Panc1 (cell line): ENCODE measurements around the gene SFRP5. TPM values are rescaled to one million over a fixed set of nuclear protein-coding genes. Genes with fewer than 3 reads are reported as not detected.

ENCODE experiments used
- ATAC-seq: fragments of 200-7000 bp; cut with Tn5 transposase; 2 replicates; pipeline ENCODE4 v1.9.1; 2020; ENCODE audit warnings: mild to moderate bottlenecking, moderate library complexity
- BruUV-seq: library from RNA; stranded (reverse); fragments of 400-500 nt; replicated peaks from 2 replicates; lab custom pipeline; 2021; lab: Mats Ljungman, UMichigan
- CTCF ChIA-PET: fragments of 300-600 bp; sonication (Branson Sonifier 250); formaldehyde crosslinking; loops from one replicate; lab custom pipeline; 2022; ENCODE audit warnings: antibody characterized with exemption; lab: Charles Lee
- POLR2A ChIA-PET: fragments of 300-600 bp; sonication (Branson Sonifier 250); formaldehyde crosslinking; loops from one replicate; lab custom pipeline; 2022; ENCODE audit warnings: antibody characterized with exemption; lab: Charles Lee
- DNase-seq: peaks from one replicate; pipeline ENCODE4 v3.0.0-alpha.2; 2010; ENCODE audit warnings: low read depth, low spot score
- H3K27ac ChIP-seq: 2 replicates; pipeline ENCODE4 v1.5.1; 2011; ENCODE audit warnings: mild to moderate bottlenecking, low read length, inconsistent platforms
- H3K27me3 ChIP-seq: fragments of 200-500 bp; sonication (Bioruptor generic); 2 replicates; pipeline ENCODE4 v1.6.0; 2014; ENCODE audit warnings: low read length, inconsistent platforms; ENCODE audit not compliant: control insufficient read depth, insufficient read depth
- H3K36me3 ChIP-seq: fragments of 200-500 bp; sonication (Bioruptor generic); 2 replicates; pipeline ENCODE4 v1.5.1; 2014; ENCODE audit warnings: inconsistent platforms, mild to moderate bottlenecking, low read length, moderate library complexity; ENCODE audit not compliant: control insufficient read depth, insufficient read depth
- H3K4me1 ChIP-seq: 2 replicates; pipeline ENCODE4 v1.5.1; 2011; ENCODE audit warnings: inconsistent platforms, mild to moderate bottlenecking, low read length, moderate library complexity; ENCODE audit not compliant: control insufficient read depth, insufficient read depth
- H3K4me3 ChIP-seq, 2 experiments: 2 replicates each; pipeline ENCODE4 v1.5.1; 2011 to 2012; ENCODE audit warnings: low read depth in 2 of 2, low read length in 2 of 2, mild to moderate bottlenecking in 2 of 2, inconsistent platforms in 1 of 2, moderate library complexity in 1 of 2
- H3K9me3 ChIP-seq: fragments of 200-500 bp; sonication (Bioruptor generic); 2 replicates; pipeline ENCODE4 v1.5.1; 2014; ENCODE audit warnings: low read depth, mild to moderate bottlenecking, inconsistent platforms, low read length, moderate library complexity; ENCODE audit not compliant: control insufficient read depth, insufficient read depth
- CTCF ChIP-seq: fragments of 450-650 bp; IDR thresholded peaks from 2 replicates; pipeline ENCODE4 v1.5.1; 2017; ENCODE audit warnings: mild to moderate bottlenecking
- POLR2AphosphoS5 ChIP-seq: IDR thresholded peaks from 2 replicates; pipeline ENCODE4 v1.6.1; 2012; ENCODE audit warnings: mild to moderate bottlenecking, low read depth, low read length, moderate library complexity
- REST ChIP-seq, 2 experiments: IDR thresholded peaks; 2 replicates each; pipeline ENCODE4 v1.6.1; 2011 to 2012; ENCODE audit warnings: low read depth in 2 of 2, control low read depth in 1 of 2, low read length in 1 of 2, mild to moderate bottlenecking in 1 of 2, moderate library complexity in 1 of 2; ENCODE audit not compliant: insufficient read depth in 1 of 2
- SIN3A ChIP-seq: IDR thresholded peaks from 2 replicates; pipeline ENCODE4 v1.6.1; 2012; ENCODE audit warnings: low read depth, mild to moderate bottlenecking, low read length, moderate library complexity, borderline replicate concordance; ENCODE audit not compliant: insufficient read depth
- TCF7L2 ChIP-seq: IDR thresholded peaks from 2 replicates; pipeline ENCODE4 v1.6.1; 2011; ENCODE audit warnings: mild to moderate bottlenecking, low read depth, low read length, inconsistent platforms
- in situ Hi-C: cut with HindIII; loops from 2 replicates; pipeline ENCODE4 v1.10.0; 2016; ENCODE audit warnings: low sequenced_read_pairs, low pct_unique_long_range_greater_than_20kb
- intact Hi-C: fragments of 100-400 bp; cut with micrococcal nuclease; formaldehyde crosslinking; loops from one replicate; pipeline ENCODE4 v1.10.0; 2022; ENCODE audit not compliant: unreplicated experiment
- total RNA-seq: library from RNA; stranded (reverse); gene quantifications from one replicate; pipeline ENCODE4 v1.2.1, GENCODE V29; 2021; ENCODE audit not compliant: unreplicated experiment

Gene SFRP5
- total RNA-seq, 1 experiment from 2014 or later: 0.64 TPM

GRCh38 chr10:97791824-97792721, 20.3 kb upstream of the SFRP5 start:
- H3K36me3 ChIP-seq: no peaks in the 10 kb centered on the region
- in situ Hi-C loops: no loop called here
- DNase-seq (peak; percentile 63), ATAC-seq (peak; percentile 87)
- POLR2A ChIA-PET: no interaction called here
- CTCF ChIA-PET: interaction anchor here (0.5 to 2.0 kb wide), 8 partner anchors 71 to 377 kb away, joined by 3 to 25 read pairs (median 4); no protein-coding TSS in a partner anchor
- BruUV-seq: no TSS peak
- intact Hi-C loops: loop anchor here (1.0 to 10.0 kb wide), 2 partner anchors 77 to 253 kb away; no protein-coding TSS in a partner anchor
- no peaks in the 10 kb centered on the region for H3K9me3 ChIP-seq
- no peaks in the 10 kb centered on the region; the same call in 1 of the 2 replicates for H3K27me3 ChIP-seq
- H3K4me1 ChIP-seq: no peaks in the 10 kb centered on the region
- no peak for TF ChIP-seq TCF7L2
- peak; percentile 99 for TF ChIP-seq CTCF
- H3K4me3 ChIP-seq: no peak overlapping the region
- no peak overlapping the region for H3K27ac ChIP-seq

DNA sequence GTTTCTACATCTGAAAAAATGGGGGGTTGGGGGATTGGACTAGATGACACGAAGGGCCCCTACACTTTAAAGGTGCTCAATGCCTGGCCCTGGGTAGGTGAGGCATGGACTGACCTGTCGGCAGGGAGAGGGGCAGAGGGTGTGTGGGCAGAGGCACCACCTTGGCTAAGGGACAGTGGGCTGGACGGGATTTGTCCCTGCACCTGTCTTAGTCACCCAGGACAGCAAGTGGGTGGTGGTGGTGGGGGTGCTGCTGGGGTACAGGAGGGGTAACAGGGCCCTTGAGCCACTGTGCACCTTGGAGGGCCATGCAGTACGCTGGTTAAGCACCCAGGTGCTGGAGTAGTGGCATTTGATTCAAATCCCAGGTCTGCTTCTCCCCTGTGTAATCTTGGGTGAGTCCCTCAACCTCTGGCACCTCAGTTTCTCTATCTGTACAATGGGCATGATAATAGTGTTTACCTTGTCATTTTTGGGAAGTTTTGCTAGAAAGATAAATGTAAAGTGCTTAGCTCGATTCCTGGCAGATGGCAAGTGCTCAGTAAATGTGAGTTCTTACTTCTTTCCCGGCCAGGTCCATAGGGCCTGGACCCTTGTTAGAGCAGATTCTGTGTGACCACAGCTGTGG, 18.1 kb upstream of the SFRP5 start:
- ATAC-seq (no peak), DNase-seq (no peak)
- no peak overlapping the region for H3K27ac ChIP-seq
- ChIA-PET POLR2A (no interaction called here), CTCF (interaction anchor here (0.6 to 0.9 kb wide), 2 partner anchors 99 to 252 kb away, joined by 3 to 4 read pairs; no protein-coding TSS in a partner anchor)
- no peaks in the 10 kb centered on the region for H3K9me3 ChIP-seq
- no peaks in the 10 kb centered on the region for H3K4me1 ChIP-seq
- H3K4me3 ChIP-seq: no peak overlapping the region
- TF ChIP-seq TCF7L2 (no peak), CTCF (no peak), REST (IDR thresholded peaks at IDR 0.05; ENCODE audit: insufficient read depth in 1 of 2, low read depth in 2 of 2, low read length in 1 of 2) (no peak), POLR2AphosphoS5 (no peak), SIN3A (no peak)
- H3K36me3 ChIP-seq: no peaks in the 10 kb centered on the region
- in situ Hi-C loops: no loop called here
- no TSS peak for BruUV-seq
- H3K27me3 ChIP-seq: no peaks in the 10 kb centered on the region
- intact Hi-C loops: loop anchor here (10.0 kb wide), 1 partner anchor 255 kb away; no protein-coding TSS in a partner anchor
